ENCODE results near the gene GAS1. TPM values are rescaled to one million over a fixed set of nuclear protein-coding genes. Genes with fewer than 3 reads are reported as not detected.
A peak's percentile ranks its signal among the peaks of the same experiment; 100 is the strongest.

GAS1 gene
- total and polyA plus RNA-seq, 2 donors (not counting 1 experiment from before 2014, with no cell fraction given), result 0.06 to 0.39 TPM

- DNase-seq, result peak; percentile 9
- H3K4me3 Mint-ChIP-seq, result peak overlapping the region; percentile 78
Measured at GRCh38 chr9:86944796-86945727, 2.2 kb downstream of the GAS1 start.

More at GRCh38 chr9:86944796-86945727, 2.2 kb downstream of the GAS1 start:
- peaks cover 0 to 46% (median 41%) of the 10 kb centered on the region in 4 experiments for H3K27me3 ChIP-seq (replicated peaks in 1 of 4; ENCODE audit: control extremely low read depth in 1 of 4, control insufficient read depth in 3 of 4, insufficient read depth in 4 of 4, low read length in 3 of 4)
- H3K9me3 Mint-ChIP-seq (ENCODE audit: insufficient read depth), result no peaks in the 10 kb centered on the region
- ChIA-PET POLR2A (no interaction called here), CTCF (no interaction called here)
- no peak for ATAC-seq (ENCODE audit: low read depth)
- 5% methylated on average over 16 of the region's 27 CpGs for WGBS (ENCODE audit: insufficient coverage)
- no peaks in the 10 kb centered on the region for H3K36me3 ChIP-seq (replicated peaks in 1 of 2; ENCODE audit: control extremely low read depth in 1 of 2, control insufficient read depth in 1 of 2, extremely low read depth in 1 of 2, insufficient read depth in 2 of 2, low read length in 1 of 2)
- H3K9ac ChIP-seq (ENCODE audit: low read length), result peak overlapping the region; percentile 68
- H3K27ac ChIP-seq (ENCODE audit: low read length in 2 of 2), result no peak overlapping the region
- peak overlapping the region; percentile 92 for H3K4me2 ChIP-seq (replicated peaks; ENCODE audit: low read depth, low read length, poor library complexity, severe bottlenecking)
- TF ChIP-seq, protein P1, sequence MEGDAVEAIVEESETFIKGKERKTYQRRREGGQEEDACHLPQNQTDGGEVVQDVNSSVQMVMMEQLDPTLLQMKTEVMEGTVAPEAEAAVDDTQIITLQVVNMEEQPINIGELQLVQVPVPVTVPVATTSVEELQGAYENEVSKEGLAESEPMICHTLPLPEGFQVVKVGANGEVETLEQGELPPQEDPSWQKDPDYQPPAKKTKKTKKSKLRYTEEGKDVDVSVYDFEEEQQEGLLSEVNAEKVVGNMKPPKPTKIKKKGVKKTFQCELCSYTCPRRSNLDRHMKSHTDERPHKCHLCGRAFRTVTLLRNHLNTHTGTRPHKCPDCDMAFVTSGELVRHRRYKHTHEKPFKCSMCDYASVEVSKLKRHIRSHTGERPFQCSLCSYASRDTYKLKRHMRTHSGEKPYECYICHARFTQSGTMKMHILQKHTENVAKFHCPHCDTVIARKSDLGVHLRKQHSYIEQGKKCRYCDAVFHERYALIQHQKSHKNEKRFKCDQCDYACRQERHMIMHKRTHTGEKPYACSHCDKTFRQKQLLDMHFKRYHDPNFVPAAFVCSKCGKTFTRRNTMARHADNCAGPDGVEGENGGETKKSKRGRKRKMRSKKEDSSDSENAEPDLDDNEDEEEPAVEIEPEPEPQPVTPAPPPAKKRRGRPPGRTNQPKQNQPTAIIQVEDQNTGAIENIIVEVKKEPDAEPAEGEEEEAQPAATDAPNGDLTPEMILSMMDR (IDR thresholded peaks at IDR 0.05), result no peak
- TF ChIP-seq EZH2 (IDR thresholded peaks at IDR 0.05; ENCODE audit: borderline replicate concordance, insufficient read depth, low read depth, low read length, poor library complexity, severe bottlenecking), result no peak
- peaks cover 35% of the 10 kb centered on the region for H3K27me3 Mint-ChIP-seq
- H3K4me1 ChIP-seq (ENCODE audit: control insufficient read depth in 2 of 2, insufficient read depth in 2 of 2, low read length in 2 of 2), result peaks cover 15% of the 10 kb centered on the region in 2 donors
- peak overlapping the region in 1 of 5 experiments; percentile 73 for H3K4me3 ChIP-seq (ENCODE audit: control extremely low read depth in 1 of 5, extremely low read depth in 1 of 5, insufficient read depth in 1 of 5, low read depth in 2 of 5, low read length in 4 of 5)
- no peaks in the 10 kb centered on the region for H3K79me2 ChIP-seq (ENCODE audit: control insufficient read depth, insufficient read depth, low read length)
- H3K4me1 Mint-ChIP-seq, result peaks cover 18% of the 10 kb centered on the region
- H3K9me3 ChIP-seq (ENCODE audit: control extremely low read depth in 1 of 3, control insufficient read depth in 2 of 3, insufficient read depth in 1 of 3, low read length in 2 of 3), result no peaks in the 10 kb centered on the region
- H4K20me1 ChIP-seq (ENCODE audit: control insufficient read depth, insufficient read depth, low read length, poor library complexity, severe bottlenecking), result no peaks in the 10 kb centered on the region
- peak overlapping the region; percentile 34 for H3K27ac Mint-ChIP-seq
- intact Hi-C loops (cut with micrococcal nuclease), result loop anchor here (5.0 kb wide), 1 partner anchor 593 kb away; the partner anchor contains the start of gene TUT7
- peak overlapping the region; percentile 84 for H2AFZ ChIP-seq (ENCODE audit: insufficient read depth, low read depth, low read length, poor library complexity, severe bottlenecking)

Measured in B cell (primary cell).